H9 (cell line): ENCODE results near the gene C1QTNF6. TPM values are rescaled to one million over a fixed set of nuclear protein-coding genes. Genes with fewer than 3 reads are reported as not detected.

ENCODE experiments used
- DNase-seq: peaks from one replicate; pipeline ENCODE4 v3.0.0-alpha.2; 2017
- H2AFZ ChIP-seq: one replicate; pipeline ENCODE4 v1.6.1; 2013; ENCODE audit warnings: mild to moderate bottlenecking, low read length, control low read depth, moderate library complexity
- H2AK5ac ChIP-seq: 2 replicates; pipeline ENCODE4 v1.6.1; 2013; ENCODE audit warnings: low read length, control low read depth, mixed read lengths; ENCODE audit not compliant: insufficient read length
- H2BK120ac ChIP-seq: one replicate; pipeline ENCODE4 v1.6.1; 2013; ENCODE audit warnings: low read depth, mild to moderate bottlenecking, low read length, control low read depth, inconsistent platforms; ENCODE audit not compliant: poor library complexity, severe bottlenecking
- H2BK12ac ChIP-seq: 2 replicates; pipeline ENCODE4 v1.6.1; 2013; ENCODE audit warnings: low read length, control low read depth, mixed read lengths, low read depth; ENCODE audit not compliant: insufficient read length
- H2BK15ac ChIP-seq: 2 replicates; pipeline ENCODE4 v1.6.1; 2013; ENCODE audit warnings: low read depth, low read length, control low read depth
- H2BK20ac ChIP-seq: one replicate; pipeline ENCODE4 v1.6.1; 2013; ENCODE audit warnings: low read depth, mild to moderate bottlenecking, low read length, control low read depth, inconsistent platforms; ENCODE audit not compliant: poor library complexity, severe bottlenecking
- H2BK5ac ChIP-seq: 2 replicates; pipeline ENCODE4 v1.6.1; 2013; ENCODE audit warnings: low read length, control low read depth, mixed read lengths; ENCODE audit not compliant: insufficient read length
- H3K14ac ChIP-seq: 2 replicates; pipeline ENCODE4 v1.6.1; 2013; ENCODE audit warnings: low read length, control low read depth; ENCODE audit not compliant: insufficient read depth
- H3K18ac ChIP-seq: 2 replicates; pipeline ENCODE4 v1.6.1; 2013; ENCODE audit warnings: low read depth, mild to moderate bottlenecking, mixed read lengths, low read length, control low read depth; ENCODE audit not compliant: insufficient read length
- H3K23ac ChIP-seq: 2 replicates; pipeline ENCODE4 v1.6.1; 2013; ENCODE audit warnings: low read length, control low read depth, mixed read lengths, low read depth; ENCODE audit not compliant: insufficient read length
- H3K23me2 ChIP-seq: 2 replicates; pipeline ENCODE4 v1.6.1; 2013; ENCODE audit warnings: low read depth, mild to moderate bottlenecking, mixed read lengths, low read length, control low read depth; ENCODE audit not compliant: insufficient read length, poor library complexity, severe bottlenecking
- H3K27ac ChIP-seq: 2 replicates; pipeline ENCODE4 v1.5.1; 2013; ENCODE audit warnings: low read length, control low read depth, mixed read lengths, low read depth; ENCODE audit not compliant: insufficient read length
- H3K27me3 ChIP-seq: 2 replicates; pipeline ENCODE4 v1.6.1; 2013; ENCODE audit warnings: low read length, control low read depth, inconsistent platforms; ENCODE audit not compliant: insufficient read depth
- H3K4ac ChIP-seq: 2 replicates; pipeline ENCODE4 v1.6.1; 2013; ENCODE audit warnings: low read depth, mild to moderate bottlenecking, control low read depth, inconsistent platforms, low read length, moderate library complexity
- H3K4me1 ChIP-seq: 2 replicates; pipeline ENCODE4 v1.6.1; 2013; ENCODE audit warnings: low read length, control low read depth, inconsistent platforms; ENCODE audit not compliant: insufficient read depth
- H3K4me2 ChIP-seq: 2 replicates; pipeline ENCODE4 v1.6.1; 2013; ENCODE audit warnings: low read length, control low read depth, mixed read lengths; ENCODE audit not compliant: insufficient read length, insufficient read depth
- H3K56ac ChIP-seq: 2 replicates; pipeline ENCODE4 v1.6.1; 2013; ENCODE audit warnings: low read depth, mild to moderate bottlenecking, mixed read lengths, low read length, control low read depth; ENCODE audit not compliant: insufficient read length
- H3K79me1 ChIP-seq: 2 replicates; pipeline ENCODE4 v1.6.1; 2013; ENCODE audit warnings: low read depth, mild to moderate bottlenecking, moderate library complexity, low read length, control low read depth, inconsistent platforms; ENCODE audit not compliant: insufficient read depth, poor library complexity, severe bottlenecking
- H3K79me2 ChIP-seq: 2 replicates; pipeline ENCODE4 v1.6.1; 2013; ENCODE audit warnings: low read length, control low read depth, inconsistent platforms; ENCODE audit not compliant: insufficient read depth
- H3K9ac ChIP-seq: 2 replicates; pipeline ENCODE4 v1.6.1; 2013; ENCODE audit warnings: low read length, control low read depth, mixed read lengths; ENCODE audit not compliant: insufficient read length; ENCODE audit errors: extremely low read depth
- H3K9me3 ChIP-seq: one replicate; pipeline ENCODE4 v1.6.1; 2013; ENCODE audit warnings: low read depth, low read length, inconsistent platforms; ENCODE audit not compliant: control insufficient read depth
- H3T11ph ChIP-seq: one replicate; pipeline ENCODE4 v1.6.1; 2013; ENCODE audit warnings: mild to moderate bottlenecking, low read length, control low read depth, inconsistent platforms
- H4K20me1 ChIP-seq: one replicate; pipeline ENCODE4 v1.6.1; 2013; ENCODE audit not compliant: control insufficient read depth, insufficient read length, insufficient read depth
- H4K5ac ChIP-seq: 2 replicates; pipeline ENCODE4 v1.6.1; 2013; ENCODE audit warnings: low read depth, mild to moderate bottlenecking, mixed read lengths, low read length, control low read depth; ENCODE audit not compliant: insufficient read length
- H4K8ac ChIP-seq: replicated peaks from 2 replicates; pipeline ENCODE4 v1.6.1; 2013; ENCODE audit warnings: low read length, control low read depth, mixed read lengths, low read depth; ENCODE audit not compliant: insufficient read length
- H4K91ac ChIP-seq: 2 replicates; pipeline ENCODE4 v1.6.1; 2013; ENCODE audit warnings: low read depth, mild to moderate bottlenecking, moderate library complexity, mixed read lengths, low read length, control low read depth; ENCODE audit not compliant: insufficient read length
- H3K27ac Mint-ChIP-seq, 3 experiments: 2 replicates in 2 of 3; 3 replicates in 1 of 3; pipeline ENCODE4 v1.8.0; 2020 to 2021; ENCODE audit warnings: mixed read lengths in 3 of 3, mild to moderate bottlenecking in 1 of 3, moderate library complexity in 1 of 3
- H3K27me3 Mint-ChIP-seq: 2 replicates; pipeline ENCODE4 v1.8.0; 2021; ENCODE audit warnings: low read depth, mild to moderate bottlenecking, moderate library complexity, mixed read lengths
- H3K36me3 Mint-ChIP-seq, 3 experiments: 2 replicates in 2 of 3; 3 replicates in 1 of 3; pipeline ENCODE4 v1.8.0; 2020 to 2021; ENCODE audit warnings: low read depth in 3 of 3, mixed read lengths in 3 of 3; ENCODE audit not compliant: insufficient read depth in 1 of 3
- H3K4me1 Mint-ChIP-seq, 2 experiments: 2 replicates each; pipeline ENCODE4 v1.8.0; 2020; ENCODE audit warnings: mixed read lengths in 2 of 2
- H3K4me3 Mint-ChIP-seq, 2 experiments: 2 replicates in 1 of 2; 3 replicates in 1 of 2; pipeline ENCODE4 v1.8.0; 2020 to 2021; ENCODE audit warnings: mild to moderate bottlenecking in 2 of 2, mixed read lengths in 2 of 2, moderate library complexity in 1 of 2
- H3K9me3 Mint-ChIP-seq, 2 experiments: 2 replicates in 1 of 2; 3 replicates in 1 of 2; pipeline ENCODE4 v1.8.0; 2020; ENCODE audit warnings: mild to moderate bottlenecking in 2 of 2, mixed read lengths in 2 of 2, moderate library complexity in 1 of 2
- WGBS: extraction: QIAGEN DNeasy Blood & Tissue Kit; methylation state at CpG from one replicate; pipeline ENCODE4 v1.1.7; 2013; ENCODE audit warnings: missing lambda C conversion rate, low lambda C conversion rate, mixed read lengths; ENCODE audit not compliant: insufficient read length; ENCODE audit errors: extremely low coverage; 5-methylcytosine and 5-hydroxymethylcytosine counted together
- total RNA-seq: library from RNA; stranded (reverse); gene quantifications from 2 replicates; pipeline ENCODE4 v1.2.1, GENCODE V29; 2021
- TF ChIP-seq, protein P1 (sequence below): fragments of 200-600 bp; sonication (generic); conservative IDR thresholded peaks from 3 replicates; pipeline ENCODE4 v1.8.0; 2021; ENCODE audit warnings: antibody characterized with exemption, mild to moderate bottlenecking

C1QTNF6 gene
- total RNA-seq, 1 experiment from 2014 or later, result 5.0 TPM

DNA sequence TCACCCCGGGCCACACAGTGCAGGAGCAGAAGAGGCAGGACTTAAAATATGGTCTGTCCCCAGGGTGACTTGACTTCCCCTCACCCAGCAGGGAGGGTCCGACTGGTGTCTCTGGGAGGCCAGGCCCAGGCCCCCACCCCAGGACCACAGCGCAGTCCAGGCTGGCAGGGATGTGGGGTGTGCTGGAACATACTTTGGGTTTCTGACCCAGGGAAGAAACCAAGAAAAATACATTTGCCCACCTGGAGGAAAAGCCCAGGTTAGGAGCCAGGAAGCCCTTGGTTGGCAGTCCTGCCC lies 5.2 kb downstream of the C1QTNF6 start:
- Mint-ChIP-seq H3K9me3 (no peaks in the 10 kb centered on the region), H3K27me3 (peaks cover 3% of the 10 kb centered on the region), H3K36me3 (no peaks in the 10 kb centered on the region; a peak in 1 of 7 replicates), H3K4me3 (no peak overlapping the region), H3K4me1 (peaks cover 17 to 40% of the 10 kb centered on the region in 2 experiments), H3K27ac (no peak overlapping the region)
- Histone ChIP-seq H3K23me2 (peaks cover 8% of the 10 kb centered on the region), H4K91ac (no peak overlapping the region), H2BK120ac (no peak overlapping the region), H3K23ac (no peak overlapping the region), H4K20me1 (no peaks in the 10 kb centered on the region), H3K79me2 (no peaks in the 10 kb centered on the region), H2AFZ (no peak overlapping the region), H2BK5ac (no peak overlapping the region), H2BK15ac (no peak overlapping the region), H3K56ac (no peak overlapping the region), H3T11ph (no peak overlapping the region), H3K18ac (no peak overlapping the region), H3K27me3 (no peaks in the 10 kb centered on the region), H3K4me2 (no peak overlapping the region), H3K4ac (no peak overlapping the region), H3K27ac (no peak overlapping the region), H4K8ac (no peak overlapping the region), H2AK5ac (no peak overlapping the region), H2BK20ac (no peak overlapping the region), H4K5ac (no peak overlapping the region), H3K14ac (no peak overlapping the region; the same call in 1 of the 2 replicates), H3K9ac (no peak overlapping the region), H3K79me1 (no peaks in the 10 kb centered on the region), H2BK12ac (no peak overlapping the region), H3K9me3 (no peaks in the 10 kb centered on the region), H3K4me1 (peaks cover 2% of the 10 kb centered on the region)
- TF ChIP-seq, protein P1, sequence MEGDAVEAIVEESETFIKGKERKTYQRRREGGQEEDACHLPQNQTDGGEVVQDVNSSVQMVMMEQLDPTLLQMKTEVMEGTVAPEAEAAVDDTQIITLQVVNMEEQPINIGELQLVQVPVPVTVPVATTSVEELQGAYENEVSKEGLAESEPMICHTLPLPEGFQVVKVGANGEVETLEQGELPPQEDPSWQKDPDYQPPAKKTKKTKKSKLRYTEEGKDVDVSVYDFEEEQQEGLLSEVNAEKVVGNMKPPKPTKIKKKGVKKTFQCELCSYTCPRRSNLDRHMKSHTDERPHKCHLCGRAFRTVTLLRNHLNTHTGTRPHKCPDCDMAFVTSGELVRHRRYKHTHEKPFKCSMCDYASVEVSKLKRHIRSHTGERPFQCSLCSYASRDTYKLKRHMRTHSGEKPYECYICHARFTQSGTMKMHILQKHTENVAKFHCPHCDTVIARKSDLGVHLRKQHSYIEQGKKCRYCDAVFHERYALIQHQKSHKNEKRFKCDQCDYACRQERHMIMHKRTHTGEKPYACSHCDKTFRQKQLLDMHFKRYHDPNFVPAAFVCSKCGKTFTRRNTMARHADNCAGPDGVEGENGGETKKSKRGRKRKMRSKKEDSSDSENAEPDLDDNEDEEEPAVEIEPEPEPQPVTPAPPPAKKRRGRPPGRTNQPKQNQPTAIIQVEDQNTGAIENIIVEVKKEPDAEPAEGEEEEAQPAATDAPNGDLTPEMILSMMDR, result no peak
- no CpG with 5 or more reads among the region's 3 CpGs for WGBS
- DNase-seq, result no peak
